K562 (cell line): ENCODE results near the gene TMEM214. TPM values are rescaled to one million over a fixed set of nuclear protein-coding genes. Genes with fewer than 3 reads are reported as not detected.

Experiments used
- BCOR ChIP-seq: fragments of 450-650 bp; IDR thresholded peaks from 2 replicates; pipeline ENCODE4 v1.6.1; 2016
- CHD4 ChIP-seq: fragments of 200-600 bp; sonication (generic); IDR thresholded peaks from 3 replicates; pipeline ENCODE4 v1.6.1; 2012; ENCODE audit warnings: low read depth, mild to moderate bottlenecking, mixed read lengths, low read length, inconsistent platforms; ENCODE audit not compliant: insufficient read depth, insufficient replicate concordance, poor library complexity, severe bottlenecking
- CUX1 ChIP-seq: fragments of 200-800 bp; sonication (Bioruptor generic); IDR thresholded peaks from 2 replicates; pipeline ENCODE4 v1.6.1; 2016; ENCODE audit warnings: missing genetic modification characterization, missing compliant biosample characterization
- DDX20 ChIP-seq: fragments of 450-650 bp; IDR thresholded peaks from 2 replicates; pipeline ENCODE4 v1.6.1; 2016; ENCODE audit warnings: missing genetic modification characterization, low read depth, mild to moderate bottlenecking, missing compliant biosample characterization, moderate library complexity
- KAT8 ChIP-seq: fragments of 450-650 bp; IDR thresholded peaks from 2 replicates; pipeline ENCODE4 v1.6.1; 2016; ENCODE audit warnings: low read depth, mild to moderate bottlenecking
- KLF10 ChIP-seq: fragments of 250-450 bp; sonication (Bioruptor Pico); IDR thresholded peaks from 2 replicates; pipeline ENCODE4 v1.6.1; 2021; ENCODE audit warnings: matching md5 sums
- MCM7 ChIP-seq, 2 experiments: fragments of 450-650 bp; IDR thresholded peaks; 2 replicates each; pipeline ENCODE4 v1.6.1; 2016 to 2018
- NFIC ChIP-seq: fragments of 450-650 bp; IDR thresholded peaks from 2 replicates; pipeline ENCODE4 v1.6.1; 2017; ENCODE audit warnings: mild to moderate bottlenecking, inconsistent platforms
- POLR2A ChIP-seq: fragments of 450-650 bp; conservative IDR thresholded peaks from 2 replicates; pipeline ENCODE4 v1.6.1; 2016
- RBM22 ChIP-seq: fragments of 200-400 bp; formaldehyde crosslinking; IDR thresholded peaks from 2 replicates; pipeline ENCODE4 v1.6.1; 2018; ENCODE audit warnings: low read length, low read depth; ENCODE audit not compliant: poor library complexity, severe bottlenecking
- RBM25 ChIP-seq: fragments of 200-400 bp; formaldehyde crosslinking; IDR thresholded peaks from 2 replicates; pipeline ENCODE4 v1.6.1; 2018; ENCODE audit warnings: low read length, low read depth, moderate library complexity; ENCODE audit not compliant: severe bottlenecking
- SLC30A9 ChIP-seq: fragments of 250-450 bp; sonication (Bioruptor Pico); IDR thresholded peaks from 2 replicates; pipeline ENCODE4 v1.8.0; 2022; ENCODE audit warnings: mild to moderate bottlenecking, moderate library complexity
- SMARCC2 ChIP-seq: fragments of 450-650 bp; IDR thresholded peaks from 2 replicates; pipeline ENCODE4 v1.6.1; 2017; ENCODE audit warnings: antibody characterized with exemption, moderate library complexity, mild to moderate bottlenecking, low read depth
- WHSC1 ChIP-seq: IDR thresholded peaks from one replicate; pipeline ENCODE4 v1.6.1; 2012; ENCODE audit warnings: low read length, control low read depth, inconsistent platforms
- ZBTB26 ChIP-seq: fragments of 450-650 bp; formaldehyde crosslinking; IDR thresholded peaks from 2 replicates; pipeline ENCODE4 v1.4.0; 2022; ENCODE audit warnings: missing genetic modification characterization
- ZNF175 ChIP-seq: fragments of 200-800 bp; sonication (Bioruptor generic); IDR thresholded peaks from 2 replicates; pipeline ENCODE4 v1.6.1; 2016; ENCODE audit warnings: low read depth, mild to moderate bottlenecking, missing genetic modification characterization, missing compliant biosample characterization
- ZNF277 ChIP-seq: fragments of 250-450 bp; sonication (Bioruptor Pico); IDR thresholded peaks from 2 replicates; pipeline ENCODE4 v1.8.0; 2022; ENCODE audit warnings: inconsistent platforms, mild to moderate bottlenecking, moderate library complexity, borderline replicate concordance
- ZNF280B ChIP-seq: fragments of 250-450 bp; sonication (Bioruptor Pico); IDR thresholded peaks from 2 replicates; pipeline ENCODE4 v1.5.1; 2021; ENCODE audit warnings: mild to moderate bottlenecking
- ZNF589 ChIP-seq: fragments of 200-800 bp; sonication (Bioruptor generic); IDR thresholded peaks from 2 replicates; pipeline ENCODE4 v1.6.1; 2016; ENCODE audit warnings: low read depth, missing genetic modification characterization, missing compliant biosample characterization
- polyA plus RNA-seq, 8 experiments: library from polyadenylated mRNA; depleted of rRNA in 4 of 8; stranded (reverse) in 5 of 8; unstranded in 3 of 8; fragments of >200 nt; fragmentation: Nextera tagmentation in 2 of 8; fragmentation: Illumina TruSeq in 1 of 8; extraction: Ambion mirVana in 2 of 8; extraction: Trizol in 1 of 8; gene quantifications; 2 replicates each; pipeline versions ENCODE4 v1.2.1 to v1.2.3, GENCODE V29; 2011 to 2014; ENCODE audit warnings: inconsistent platforms in 1 of 8, missing spikeins in 1 of 8
- total RNA-seq, 7 experiments: library from RNA; depleted of rRNA in 6 of 7; stranded (reverse); fragments of >200 nt in 6 of 7; fragmentation: Illumina TruSeq in 2 of 7; extraction: Trizol in 2 of 7; gene quantifications; 2 replicates each; pipeline versions ENCODE4 v1.2.1 to v1.2.3, GENCODE V29; 2011 to 2021; ENCODE audit warnings: low replicate concordance in 1 of 7

TMEM214 gene
- total and polyA plus RNA-seq, 9 of the 15 experiments (the other 6 are each of a cell fraction or from before 2014, with no cell fraction given), result 11.4 to 81.4 (median 44.1) TPM

- TF ChIP-seq CUX1 (peak; percentile 22; the same call in 1 of the 2 replicates), RBM22 (no peak), POLR2A (no peak), ZNF175 (no peak), MCM7 (IDR thresholded peaks at IDR 0.05) (no peak; a peak in 1 of 4 replicates), ZNF280B (no peak), DDX20 (no peak), SMARCC2 (peak; percentile 58), ZNF589 (CRISPR knock-in tag) (0 out of 2 replicates have a peak, but pooled peaks have one; percentile 24), ZNF277 (CRISPR knock-in tag) (no peak), WHSC1 (no peak), CHD4 (no peak), BCOR (peak; percentile 84), SLC30A9 (no peak), ZBTB26 (CRISPR knock-in tag) (no peak; the same call in 1 of the 2 replicates), KAT8 (no peak), NFIC (peak; percentile 5; the same call in 1 of the 2 replicates), RBM25 (peak; percentile 61), KLF10 (no peak)
Measured at GRCh38 chr2:27006602-27007415, 26.0 kb upstream of the TMEM214 start (continued).
